ENCODE data around the gene SYCE1L.

- TF ChIP-seq CTCF (IDR thresholded peaks at IDR 0.05) (no peak), POLR2A (IDR thresholded peaks at IDR 0.05) (no peak)
Observed at GRCh38 chr16:77158293-77158692, 40.9 kb upstream of the SYCE1L start.
